ENCODE data around the gene MEIOB. TPM values are rescaled to one million over a fixed set of nuclear protein-coding genes. Genes with fewer than 3 reads are reported as not detected.

The MEIOB gene
- total RNA-seq, 1 donor from 2014 or later: 2.4 TPM

DNA sequence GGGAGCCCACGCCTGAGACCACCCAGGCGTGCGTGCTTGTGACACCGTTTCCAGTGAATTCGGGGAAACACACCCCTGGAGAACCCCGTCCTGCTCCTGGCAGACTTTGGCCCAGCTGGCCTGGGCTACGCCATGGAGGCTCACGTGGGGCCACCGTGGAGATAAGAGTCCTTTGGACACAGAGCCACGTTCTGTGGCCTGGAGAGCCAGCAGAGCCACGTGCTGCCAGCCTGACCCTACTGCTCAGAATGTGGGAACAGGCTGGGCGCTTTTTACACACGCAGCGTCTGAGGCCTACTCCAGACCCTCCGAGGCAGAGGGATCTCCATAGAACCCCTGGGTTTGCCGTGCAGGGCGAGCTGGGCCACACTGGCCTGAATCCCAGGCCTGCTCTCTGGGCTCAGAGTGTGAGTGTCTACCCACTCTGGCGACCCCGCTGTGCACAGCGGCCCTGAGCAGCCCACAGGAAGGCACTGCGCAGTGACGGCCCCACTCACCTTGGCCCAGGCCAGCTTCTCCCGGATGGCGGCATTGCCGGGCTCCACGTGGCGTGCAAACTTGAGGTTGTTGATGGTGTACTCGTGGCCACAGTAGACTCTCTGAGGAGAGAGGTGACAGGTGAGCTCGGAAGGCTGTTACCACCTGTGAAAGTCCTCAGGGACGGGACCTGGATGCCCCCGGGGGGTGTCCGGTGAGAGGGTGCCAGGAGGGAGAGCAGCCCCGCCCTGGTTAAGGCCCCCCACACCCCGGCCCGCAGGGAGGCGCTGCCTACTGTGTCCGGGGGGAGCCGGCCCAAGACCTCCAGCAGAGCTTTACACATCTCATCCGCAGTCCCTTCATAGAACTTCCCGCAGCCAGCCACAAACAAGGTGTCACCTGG is 55.3 kb downstream of the MEIOB start:
- no peak for TF ChIP-seq CTCF (IDR thresholded peaks at IDR 0.05; ENCODE audit: partially characterized antibody, unreplicated experiment)
- no peaks in the 10 kb centered on the region for H3K36me3 Mint-ChIP-seq (ENCODE audit: unreplicated experiment)
- peaks cover 3% of the 10 kb centered on the region for H3K4me1 Mint-ChIP-seq (ENCODE audit: low read depth, unreplicated experiment)
- no peak overlapping the region for H3K27ac Mint-ChIP-seq (ENCODE audit: unreplicated experiment)
- H3K9me3 Mint-ChIP-seq (ENCODE audit: unreplicated experiment): peaks cover 5% of the 10 kb centered on the region
- no peak overlapping the region for H3K4me3 Mint-ChIP-seq (ENCODE audit: unreplicated experiment)
- DNase-seq: no peak
- peaks cover 1% of the 10 kb centered on the region for H3K27me3 Mint-ChIP-seq (ENCODE audit: unreplicated experiment)

DNA sequence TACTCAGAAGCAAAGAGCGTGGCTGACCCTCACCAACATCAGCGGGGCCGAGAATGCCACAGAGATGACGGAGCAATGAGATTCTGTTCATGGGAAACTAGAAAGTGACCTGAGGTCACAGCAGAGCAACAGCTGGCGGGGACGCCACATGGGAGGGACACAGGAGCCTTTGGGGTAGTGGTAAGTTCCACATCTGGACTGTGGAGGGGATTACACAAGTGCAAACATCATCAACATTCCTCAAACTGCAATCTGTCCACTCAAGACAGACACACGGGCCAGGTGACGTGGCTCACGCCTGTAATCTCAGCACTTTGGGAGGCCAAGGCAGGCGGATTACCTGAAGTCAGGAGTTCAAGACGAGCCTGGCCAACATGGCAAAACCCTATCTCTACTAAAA is 56.5 kb downstream of the MEIOB start:
- Mint-ChIP-seq H3K9me3 (ENCODE audit: unreplicated experiment) (peaks cover 5% of the 10 kb centered on the region), H3K27me3 (ENCODE audit: unreplicated experiment) (peaks cover 1% of the 10 kb centered on the region), H3K36me3 (ENCODE audit: unreplicated experiment) (no peaks in the 10 kb centered on the region), H3K27ac (ENCODE audit: unreplicated experiment) (no peak overlapping the region), H3K4me3 (ENCODE audit: unreplicated experiment) (no peak overlapping the region), H3K4me1 (ENCODE audit: low read depth, unreplicated experiment) (peaks cover 3% of the 10 kb centered on the region)
- DNase-seq: no peak
- TF ChIP-seq CTCF (IDR thresholded peaks at IDR 0.05; ENCODE audit: partially characterized antibody, unreplicated experiment): no peak

- no peak for TF ChIP-seq CTCF (IDR thresholded peaks at IDR 0.05; ENCODE audit: partially characterized antibody, unreplicated experiment)
- Mint-ChIP-seq H3K4me1 (ENCODE audit: low read depth, unreplicated experiment) (peaks cover 2% of the 10 kb centered on the region), H3K36me3 (ENCODE audit: unreplicated experiment) (no peaks in the 10 kb centered on the region), H3K27me3 (ENCODE audit: unreplicated experiment) (peaks cover 1% of the 10 kb centered on the region), H3K4me3 (ENCODE audit: unreplicated experiment) (no peak overlapping the region), H3K27ac (ENCODE audit: unreplicated experiment) (no peak overlapping the region), H3K9me3 (ENCODE audit: unreplicated experiment) (peaks cover 6% of the 10 kb centered on the region)
- DNase-seq: peak; percentile 63
These were observed 59.2 kb downstream of the MEIOB start for GRCh38 chr16:1812732-1813163.

- peaks cover 5% of the 10 kb centered on the region for H3K36me3 Mint-ChIP-seq (ENCODE audit: unreplicated experiment)
- H3K27ac Mint-ChIP-seq (ENCODE audit: unreplicated experiment): no peak overlapping the region
- no peaks in the 10 kb centered on the region for H3K27me3 Mint-ChIP-seq (ENCODE audit: unreplicated experiment)
- TF ChIP-seq CTCF (IDR thresholded peaks at IDR 0.05; ENCODE audit: partially characterized antibody, unreplicated experiment): no peak
- DNase-seq: no peak
- H3K4me1 Mint-ChIP-seq (ENCODE audit: low read depth, unreplicated experiment): peaks cover 2% of the 10 kb centered on the region
- H3K9me3 Mint-ChIP-seq (ENCODE audit: unreplicated experiment): peaks cover 6% of the 10 kb centered on the region
- no peak overlapping the region for H3K4me3 Mint-ChIP-seq (ENCODE audit: unreplicated experiment)
These were observed 61.4 kb downstream of the MEIOB start for GRCh38 chr16:1810536-1810935.

DNA sequence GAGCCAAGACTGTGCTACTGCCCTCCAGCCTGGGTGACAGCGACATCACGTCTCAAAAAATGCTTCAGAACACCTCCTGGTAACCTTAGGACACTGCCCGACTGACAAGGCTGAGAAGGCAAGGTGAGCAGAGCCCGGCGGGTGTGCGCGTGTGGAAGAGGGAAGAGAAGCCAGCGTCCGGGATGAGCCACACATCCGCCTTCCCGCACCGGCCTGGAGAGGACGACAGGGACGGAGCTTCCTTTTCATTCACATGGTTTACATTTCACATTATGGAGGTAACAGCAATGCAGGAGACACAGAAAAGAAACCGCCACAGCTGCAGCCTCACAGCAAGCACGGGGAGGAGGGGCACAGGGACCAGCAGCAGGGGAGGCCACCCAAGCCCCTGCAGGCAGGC is 61.9 kb downstream of the MEIOB start:
- TF ChIP-seq CTCF (IDR thresholded peaks at IDR 0.05; ENCODE audit: partially characterized antibody, unreplicated experiment): no peak
- H3K36me3 Mint-ChIP-seq (ENCODE audit: unreplicated experiment): peaks cover 5% of the 10 kb centered on the region

More for the DNA sequence above, 61.9 kb downstream of the MEIOB start:
- DNase-seq: no peak
- Mint-ChIP-seq H3K27me3 (ENCODE audit: unreplicated experiment) (no peaks in the 10 kb centered on the region), H3K27ac (ENCODE audit: unreplicated experiment) (peak overlapping the region; percentile 62), H3K9me3 (ENCODE audit: unreplicated experiment) (peaks cover 3% of the 10 kb centered on the region), H3K4me1 (ENCODE audit: low read depth, unreplicated experiment) (peaks cover 2% of the 10 kb centered on the region), H3K4me3 (ENCODE audit: unreplicated experiment) (no peak overlapping the region)
